C4-2B (cell line): ENCODE measurements around the gene MVK.

Experiments
- H3K27ac ChIP-seq: fragments of 450-650 bp; 2 replicates; pipeline ENCODE4 v1.5.1; 2017
- ZFX ChIP-seq: fragments of 450-650 bp; IDR thresholded peaks from 2 replicates; pipeline ENCODE4 v1.6.1; 2017
- TF ChIP-seq, protein P1 (sequence below): fragments of 450-650 bp; conservative IDR thresholded peaks from 2 replicates; pipeline ENCODE4 v1.5.1; 2017; ENCODE audit warnings: mild to moderate bottlenecking

Gene MVK

DNA sequence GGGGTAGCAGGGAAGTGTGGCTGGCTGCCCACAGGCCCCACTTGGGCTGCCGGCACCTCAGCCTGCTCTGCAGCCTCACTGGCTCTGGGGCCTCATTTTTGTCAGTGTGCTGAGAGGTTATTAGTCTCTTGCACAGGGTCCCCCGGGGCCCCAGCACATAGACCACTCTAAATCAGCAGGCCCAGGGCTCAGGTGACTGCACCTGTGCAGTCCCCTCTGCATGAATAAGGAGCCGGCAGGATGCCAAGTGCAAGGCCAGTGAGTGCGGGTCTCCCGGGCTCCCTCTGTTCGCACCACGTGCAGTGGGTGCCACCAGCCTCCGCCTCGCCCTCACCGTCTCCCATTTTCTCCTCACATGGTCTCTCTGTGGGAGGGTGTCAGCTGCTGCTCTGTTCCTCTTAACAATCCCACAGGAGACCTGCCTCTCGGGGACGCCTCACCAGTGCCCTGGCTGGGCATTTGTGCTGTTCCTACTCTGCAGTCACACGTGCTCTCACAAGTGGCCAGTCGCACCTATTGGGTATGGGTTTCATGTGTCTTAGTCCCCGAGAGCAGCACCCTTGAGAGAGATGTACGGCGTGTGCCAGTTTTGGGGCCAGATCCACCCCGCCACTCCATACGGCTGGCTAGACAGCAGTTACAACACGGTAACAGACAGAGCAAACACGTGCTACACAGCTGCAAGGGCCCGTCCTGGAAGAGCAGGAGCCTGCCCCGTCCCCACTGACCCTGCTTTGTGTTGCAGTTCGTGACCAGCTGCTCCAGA, 40.7 kb upstream of the MVK start:
- no peak overlapping the region for H3K27ac ChIP-seq
- TF ChIP-seq, protein P1, sequence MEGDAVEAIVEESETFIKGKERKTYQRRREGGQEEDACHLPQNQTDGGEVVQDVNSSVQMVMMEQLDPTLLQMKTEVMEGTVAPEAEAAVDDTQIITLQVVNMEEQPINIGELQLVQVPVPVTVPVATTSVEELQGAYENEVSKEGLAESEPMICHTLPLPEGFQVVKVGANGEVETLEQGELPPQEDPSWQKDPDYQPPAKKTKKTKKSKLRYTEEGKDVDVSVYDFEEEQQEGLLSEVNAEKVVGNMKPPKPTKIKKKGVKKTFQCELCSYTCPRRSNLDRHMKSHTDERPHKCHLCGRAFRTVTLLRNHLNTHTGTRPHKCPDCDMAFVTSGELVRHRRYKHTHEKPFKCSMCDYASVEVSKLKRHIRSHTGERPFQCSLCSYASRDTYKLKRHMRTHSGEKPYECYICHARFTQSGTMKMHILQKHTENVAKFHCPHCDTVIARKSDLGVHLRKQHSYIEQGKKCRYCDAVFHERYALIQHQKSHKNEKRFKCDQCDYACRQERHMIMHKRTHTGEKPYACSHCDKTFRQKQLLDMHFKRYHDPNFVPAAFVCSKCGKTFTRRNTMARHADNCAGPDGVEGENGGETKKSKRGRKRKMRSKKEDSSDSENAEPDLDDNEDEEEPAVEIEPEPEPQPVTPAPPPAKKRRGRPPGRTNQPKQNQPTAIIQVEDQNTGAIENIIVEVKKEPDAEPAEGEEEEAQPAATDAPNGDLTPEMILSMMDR = no peak
- no peak for TF ChIP-seq ZFX

DNA sequence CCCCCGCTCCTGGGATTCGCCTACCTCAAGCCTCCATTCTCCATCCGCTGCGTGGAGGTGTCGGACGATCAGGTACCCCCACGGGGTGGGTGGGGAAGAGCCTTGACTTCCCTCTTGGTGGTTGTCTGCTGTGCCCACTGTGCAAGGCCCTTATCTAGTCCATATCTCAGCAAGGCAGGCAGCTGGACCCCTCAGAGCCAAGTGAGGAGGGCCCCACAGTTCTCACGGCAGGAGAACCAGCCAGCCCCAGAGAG, 40.2 kb upstream of the MVK start:
- no peak overlapping the region for H3K27ac ChIP-seq
- TF ChIP-seq, protein P1 = no peak
- TF ChIP-seq ZFX = no peak

DNA sequence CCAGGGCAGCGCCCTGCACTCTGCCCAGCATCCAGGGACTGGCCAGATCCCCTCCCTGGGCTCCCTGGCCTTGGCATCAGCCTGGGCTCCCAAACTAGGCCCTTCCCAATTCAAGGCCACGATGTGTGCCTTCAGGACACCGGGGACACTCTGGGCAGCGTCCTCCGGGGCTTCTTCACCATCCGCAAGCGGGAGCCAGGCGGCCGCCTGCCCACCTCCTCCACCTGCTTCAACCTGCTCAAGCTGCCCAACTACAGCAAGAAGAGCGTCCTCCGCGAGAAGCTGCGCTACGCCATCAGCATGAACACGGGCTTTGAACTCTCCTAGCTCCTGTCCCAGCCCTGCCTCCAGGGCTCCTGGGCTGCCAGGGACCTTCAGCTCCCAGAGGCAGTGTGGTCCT, 39.1 kb upstream of the MVK start:
- TF ChIP-seq ZFX = no peak
- TF ChIP-seq, protein P1 = no peak
- H3K27ac ChIP-seq = no peak overlapping the region

DNA sequence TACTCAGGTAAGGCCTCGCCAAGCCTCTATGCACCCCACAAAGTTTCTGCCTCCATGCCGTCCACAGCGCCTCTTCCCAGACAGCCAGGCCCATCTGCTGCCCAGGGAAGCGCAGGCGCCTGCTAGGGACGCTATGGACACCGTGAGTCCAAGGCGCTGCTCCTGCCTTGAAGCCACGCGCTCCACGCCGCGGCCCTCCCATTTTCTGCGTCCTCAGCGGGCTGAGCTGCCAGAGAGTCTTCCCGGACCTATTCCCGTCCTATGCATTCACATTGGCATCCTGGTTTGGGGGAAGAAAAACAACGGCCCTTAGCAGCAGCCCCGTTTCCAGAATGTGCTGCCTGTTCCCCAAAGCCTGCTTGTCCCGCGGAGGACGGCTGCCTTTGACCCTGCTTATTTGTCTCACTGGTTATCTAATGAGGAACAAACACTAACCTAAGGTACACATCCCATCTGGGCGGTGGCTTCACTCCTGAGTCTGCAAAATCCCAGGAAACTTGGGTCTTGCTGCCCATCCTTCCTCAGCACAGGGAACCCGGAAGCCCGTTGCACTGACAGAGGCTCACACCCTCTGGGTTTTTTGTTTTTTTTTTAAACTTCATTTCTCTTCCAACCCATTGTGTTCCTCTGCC, 38.2 kb upstream of the MVK start:
- TF ChIP-seq ZFX = no peak
- TF ChIP-seq, protein P1 = no peak

DNA sequence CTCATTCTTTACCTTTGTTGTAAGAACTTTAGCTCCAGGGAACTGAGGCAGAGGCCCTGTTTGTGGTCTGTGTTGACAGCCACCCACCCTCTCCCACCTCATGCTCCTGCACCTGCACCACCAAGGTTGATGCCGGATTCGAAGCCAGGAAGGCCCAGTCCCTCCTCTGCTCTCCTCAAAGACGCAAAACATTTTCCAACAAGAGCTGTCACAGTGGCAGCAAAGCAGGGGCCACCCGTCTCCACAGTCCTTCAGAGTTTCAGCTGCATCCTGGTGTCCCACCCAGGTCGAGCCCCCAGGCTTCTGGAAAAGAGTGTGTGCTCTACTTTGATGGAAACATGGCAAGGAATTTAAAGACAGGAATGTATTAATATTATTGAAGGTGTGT, 37.7 kb upstream of the MVK start:
- no peak overlapping the region for H3K27ac ChIP-seq
- TF ChIP-seq, protein P1 = no peak
- no peak for TF ChIP-seq ZFX

More for the DNA sequence above, 38.2 kb upstream of the MVK start:
- no peak overlapping the region for H3K27ac ChIP-seq

DNA sequence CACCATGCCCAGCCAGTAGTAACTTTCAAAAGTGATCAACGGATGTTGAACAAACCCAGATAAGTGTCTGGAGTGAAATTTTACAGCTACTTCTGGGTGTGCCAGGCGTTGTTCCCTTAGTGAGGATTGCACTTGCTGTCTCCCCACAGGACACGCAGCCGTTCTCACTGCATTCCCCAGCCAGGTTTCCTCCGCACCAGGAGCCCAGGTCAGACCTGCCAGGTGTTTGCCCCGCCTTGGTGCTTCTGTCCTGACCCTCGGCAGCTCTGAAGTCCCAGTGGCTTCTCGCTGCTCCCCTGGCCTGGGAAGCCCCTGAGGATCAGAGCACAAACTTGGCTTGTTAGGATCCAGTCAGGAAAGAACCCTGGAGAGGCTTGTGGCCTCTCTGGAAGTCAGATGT, 36.5 kb upstream of the MVK start:
- TF ChIP-seq, protein P1 = no peak
- no peak overlapping the region for H3K27ac ChIP-seq

DNA sequence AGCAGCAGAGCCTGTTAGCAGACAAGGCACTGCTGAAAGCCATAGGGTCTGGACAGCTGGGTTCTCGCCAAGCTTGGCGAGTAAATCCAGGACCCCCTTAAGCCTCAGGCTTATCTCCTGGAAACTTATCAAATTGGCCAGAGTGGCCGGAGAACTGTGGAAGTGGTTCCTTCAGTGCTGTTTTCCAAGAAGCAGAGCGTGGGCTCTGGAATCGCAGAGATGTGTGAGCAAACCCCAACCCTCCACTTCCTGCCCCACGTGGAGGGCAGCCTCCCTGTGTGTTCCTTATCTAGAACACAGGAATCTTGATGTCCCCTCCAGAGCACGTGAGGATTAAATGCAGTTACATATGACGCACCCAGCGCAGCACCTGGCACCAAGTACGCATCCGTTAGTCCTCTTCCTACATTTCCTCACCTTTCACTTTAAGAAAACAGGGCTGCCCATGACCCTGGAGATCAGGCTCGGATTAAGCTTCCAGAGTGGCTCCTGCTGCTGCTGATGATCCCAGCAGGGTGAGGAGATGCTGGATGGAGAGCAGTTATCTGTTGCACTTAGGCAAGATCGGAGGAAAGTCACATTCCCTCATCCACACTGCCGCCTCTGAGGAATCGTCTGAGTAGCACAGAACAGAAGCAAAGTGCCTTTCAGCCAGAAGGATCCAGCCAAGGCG, 35.3 kb upstream of the MVK start:
- no peak for TF ChIP-seq ZFX
- TF ChIP-seq, protein P1 = no peak
- no peak overlapping the region for H3K27ac ChIP-seq
